ENCODE measurements around the gene CREG1.

The CREG1 gene

DNA sequence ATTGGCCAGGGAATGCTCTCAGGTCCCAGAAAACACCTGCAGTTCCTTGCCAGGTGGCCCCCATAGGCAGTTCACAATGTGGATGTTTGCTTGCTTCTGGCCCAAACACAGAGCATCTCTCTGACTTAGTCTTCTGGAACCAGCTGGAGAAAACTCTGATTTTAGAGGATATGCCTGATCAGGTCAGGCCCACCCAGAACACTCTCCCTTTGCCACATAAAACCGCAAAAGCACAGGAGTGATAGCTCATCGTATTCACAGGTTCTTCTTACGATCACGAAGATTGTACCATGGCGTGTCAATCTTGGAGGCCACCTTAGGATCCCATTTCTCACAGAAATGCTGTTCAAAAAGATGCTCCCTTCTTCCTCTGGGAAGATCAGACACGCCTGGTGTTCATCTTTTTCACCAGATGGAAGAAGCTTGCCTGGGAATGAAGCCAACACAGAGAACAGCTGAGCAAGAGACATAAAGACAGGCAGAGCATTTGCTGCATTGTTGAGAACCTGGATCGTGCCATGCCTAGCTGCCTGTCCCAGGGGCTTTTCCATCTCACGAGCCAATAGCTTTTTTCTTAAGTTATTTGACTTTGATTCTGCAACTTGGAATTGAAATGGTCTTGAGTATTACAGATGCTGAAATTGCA is 23.6 kb downstream of the CREG1 start:
- no peak for DNase-seq

DNA sequence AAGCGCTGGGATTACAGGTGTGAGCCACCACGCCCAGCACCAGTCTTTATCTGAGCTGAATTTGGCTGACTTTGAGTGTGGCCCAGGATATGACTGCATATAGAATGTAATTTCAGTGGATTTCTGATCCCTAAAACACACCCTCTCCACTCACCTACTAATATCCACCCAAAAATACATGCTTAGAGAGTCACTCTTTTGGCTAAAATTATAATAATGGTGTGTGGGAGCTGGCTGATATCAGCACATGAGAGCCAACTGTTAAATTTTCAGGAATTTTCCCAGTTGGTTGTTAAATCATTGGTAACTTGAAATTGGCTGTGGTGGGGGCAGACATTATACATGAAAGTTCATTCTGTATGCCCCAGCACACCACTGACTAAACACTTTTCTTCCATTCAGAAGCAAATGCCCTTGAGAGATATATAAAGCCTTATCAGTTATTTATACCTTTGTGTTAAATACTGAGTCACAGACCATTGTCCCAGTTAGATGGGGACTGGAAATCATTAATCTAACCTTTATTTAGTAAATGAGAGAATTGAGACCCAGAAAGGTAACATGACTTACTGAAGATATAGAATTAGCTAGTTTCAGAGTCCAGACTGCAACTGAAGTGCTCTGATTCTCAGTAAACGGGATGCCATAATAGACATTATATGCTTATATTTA is 25.4 kb downstream of the CREG1 start:
- DNase-seq: no peak

DNA sequence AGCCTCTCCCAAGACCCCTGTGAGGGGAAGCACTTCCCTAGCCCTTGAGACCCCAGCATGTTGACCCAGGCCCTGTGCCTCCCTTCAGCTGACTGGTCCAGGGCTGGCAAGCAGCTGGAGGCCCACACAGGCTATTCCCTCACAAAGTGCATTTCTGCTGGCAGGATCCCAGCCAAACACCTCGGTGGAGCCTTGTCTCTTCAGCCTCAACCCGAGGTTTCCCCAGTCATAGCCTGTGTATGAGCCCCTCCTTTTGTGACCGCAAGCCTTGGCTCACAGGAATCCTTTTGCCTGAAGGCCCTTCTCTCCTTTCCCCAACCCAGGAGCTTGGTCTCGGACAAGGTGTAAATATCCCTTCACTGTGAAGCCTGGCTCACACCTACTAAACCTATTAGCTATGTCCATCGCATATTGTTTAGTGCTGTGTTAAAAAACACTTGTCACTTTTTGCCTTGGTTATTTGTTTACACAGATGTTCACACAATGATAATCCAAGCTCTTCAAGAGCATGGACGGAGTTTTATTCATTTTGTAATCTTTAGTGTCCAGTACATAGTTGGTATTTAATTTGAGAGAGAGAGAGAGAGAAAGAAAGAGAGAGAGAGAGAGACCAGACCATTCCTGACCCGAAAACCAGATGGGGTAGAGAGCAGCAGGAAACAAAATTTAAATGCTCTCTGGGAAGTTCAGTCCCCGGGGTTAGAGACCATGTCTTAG is 26.7 kb downstream of the CREG1 start:
- DNase-seq: no peak

DNA sequence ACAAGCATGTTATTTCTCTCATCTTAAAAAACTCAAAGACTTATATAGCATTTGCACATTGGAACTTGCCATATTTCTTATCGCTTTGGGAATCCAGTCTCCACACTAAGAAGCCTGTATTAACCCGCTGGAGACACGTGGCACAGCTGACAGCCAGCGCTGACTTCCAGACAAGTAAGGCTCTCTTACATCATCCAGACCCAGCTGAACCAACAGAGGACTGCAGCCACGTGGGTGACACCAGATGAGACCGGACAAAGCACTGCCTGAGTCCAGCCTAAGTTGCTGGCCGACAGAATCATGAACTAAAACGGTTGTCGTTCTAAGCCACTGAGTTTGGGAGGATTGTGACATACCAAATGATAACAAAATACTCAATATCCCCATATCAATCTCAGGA is 28.9 kb downstream of the CREG1 start:
- DNase-seq: no peak

DNA sequence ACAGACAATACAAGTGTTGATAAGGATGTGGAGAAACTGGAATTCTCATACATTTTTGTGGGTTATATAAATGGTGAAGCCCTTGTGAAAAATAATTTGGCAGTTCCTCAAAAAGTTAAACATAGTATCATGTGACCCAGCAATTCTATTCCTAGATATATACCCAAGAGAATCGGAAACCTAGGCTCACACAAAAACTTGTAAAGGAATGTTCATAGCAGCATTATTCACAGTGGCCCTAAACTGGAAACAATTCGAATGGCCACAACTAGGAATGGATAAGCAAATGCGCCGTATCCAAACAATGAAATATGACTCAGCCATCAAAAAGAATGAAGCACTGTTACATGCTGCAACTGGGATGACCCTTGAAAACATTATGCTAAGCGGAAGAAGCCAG is 31.3 kb downstream of the CREG1 start:
- no peak for DNase-seq

DNA sequence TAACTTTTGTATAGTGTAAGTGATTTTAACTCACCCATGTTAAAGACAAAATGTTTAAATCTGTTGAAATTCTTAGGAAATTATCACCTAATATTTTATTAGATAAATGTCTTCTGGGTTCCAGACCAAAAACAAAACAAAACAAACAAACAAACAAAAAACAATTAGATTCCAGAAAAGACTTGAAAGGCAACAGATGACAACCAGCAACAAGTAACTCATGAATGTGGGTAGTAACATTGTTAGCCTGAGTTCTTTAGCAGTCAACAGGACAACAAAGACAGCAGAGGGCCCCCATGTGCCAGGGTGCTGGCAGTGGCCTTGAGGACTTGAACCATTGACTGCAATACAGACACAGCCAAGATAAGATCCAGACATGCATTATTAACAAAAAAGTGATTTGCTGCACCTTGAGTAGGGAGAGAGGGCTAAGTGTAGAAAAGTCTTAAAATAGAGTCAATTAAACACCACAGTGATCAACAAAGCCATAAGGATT is 32.8 kb downstream of the CREG1 start:
- no peak for DNase-seq

DNA sequence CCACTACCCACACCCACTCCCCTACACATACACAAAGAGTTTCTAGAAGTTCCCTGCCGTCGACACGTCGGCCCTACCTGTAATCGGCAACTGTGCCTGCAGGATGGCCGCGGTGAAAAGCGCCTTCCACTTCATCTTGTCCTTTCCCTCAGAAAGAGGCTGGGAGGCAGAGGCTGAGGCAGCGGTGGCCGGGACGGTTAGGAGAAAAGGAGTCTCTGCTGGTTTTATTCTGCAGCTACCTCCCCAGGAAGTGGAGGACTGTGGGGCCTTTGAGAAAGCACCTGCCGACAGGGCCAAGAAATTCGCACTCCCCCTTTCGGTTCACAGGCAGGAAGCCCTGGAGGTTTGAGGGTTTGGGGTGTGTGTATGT is 35.2 kb downstream of the CREG1 start, which contains the start of gene CD247:
Gene CD247, minus strand, starts transcription at position 199 of the 370 bp plus-strand sequence. Its CDS starts 64 bp downstream, at position 135.
- DNase-seq: no peak

DNA sequence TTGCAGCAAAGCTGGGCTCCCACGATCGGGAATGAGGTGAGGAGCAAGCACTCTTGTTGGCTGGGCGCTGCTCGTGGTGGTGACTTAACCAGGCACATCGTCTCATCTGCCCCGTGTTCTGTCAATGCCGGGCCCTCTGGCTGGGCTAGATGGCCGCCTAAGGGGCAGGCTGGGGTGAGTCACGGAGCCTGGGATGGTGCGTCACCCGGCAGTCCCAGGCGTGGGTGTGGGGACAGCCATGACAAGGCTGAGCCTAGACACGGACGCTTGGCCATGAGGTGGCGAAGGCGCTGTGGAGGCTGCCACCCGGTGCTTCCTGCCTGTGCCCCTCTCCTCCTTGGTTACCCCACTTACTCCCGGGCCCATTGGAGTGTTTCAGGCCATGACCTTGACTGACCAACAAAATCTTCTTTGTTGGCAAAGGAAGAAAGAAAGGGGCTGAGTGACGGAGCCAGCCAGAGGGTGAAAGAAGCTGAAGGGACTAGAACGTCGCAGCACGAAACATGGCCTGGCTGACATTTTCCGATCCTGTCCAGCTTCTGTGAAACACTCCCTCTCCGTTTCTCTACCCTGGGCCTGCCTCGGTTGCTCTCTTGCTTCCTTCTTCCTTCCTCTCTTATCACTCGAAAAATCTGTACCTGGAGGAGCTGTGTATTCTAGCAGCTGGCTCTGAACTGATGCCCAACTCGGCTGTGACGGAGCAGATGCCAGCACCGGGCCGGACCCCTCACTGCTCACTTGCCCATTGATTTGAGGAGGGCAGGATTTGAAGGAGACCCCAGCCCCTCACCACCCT is 35.8 kb downstream of the CREG1 start:
- DNase-seq: no peak

DNA sequence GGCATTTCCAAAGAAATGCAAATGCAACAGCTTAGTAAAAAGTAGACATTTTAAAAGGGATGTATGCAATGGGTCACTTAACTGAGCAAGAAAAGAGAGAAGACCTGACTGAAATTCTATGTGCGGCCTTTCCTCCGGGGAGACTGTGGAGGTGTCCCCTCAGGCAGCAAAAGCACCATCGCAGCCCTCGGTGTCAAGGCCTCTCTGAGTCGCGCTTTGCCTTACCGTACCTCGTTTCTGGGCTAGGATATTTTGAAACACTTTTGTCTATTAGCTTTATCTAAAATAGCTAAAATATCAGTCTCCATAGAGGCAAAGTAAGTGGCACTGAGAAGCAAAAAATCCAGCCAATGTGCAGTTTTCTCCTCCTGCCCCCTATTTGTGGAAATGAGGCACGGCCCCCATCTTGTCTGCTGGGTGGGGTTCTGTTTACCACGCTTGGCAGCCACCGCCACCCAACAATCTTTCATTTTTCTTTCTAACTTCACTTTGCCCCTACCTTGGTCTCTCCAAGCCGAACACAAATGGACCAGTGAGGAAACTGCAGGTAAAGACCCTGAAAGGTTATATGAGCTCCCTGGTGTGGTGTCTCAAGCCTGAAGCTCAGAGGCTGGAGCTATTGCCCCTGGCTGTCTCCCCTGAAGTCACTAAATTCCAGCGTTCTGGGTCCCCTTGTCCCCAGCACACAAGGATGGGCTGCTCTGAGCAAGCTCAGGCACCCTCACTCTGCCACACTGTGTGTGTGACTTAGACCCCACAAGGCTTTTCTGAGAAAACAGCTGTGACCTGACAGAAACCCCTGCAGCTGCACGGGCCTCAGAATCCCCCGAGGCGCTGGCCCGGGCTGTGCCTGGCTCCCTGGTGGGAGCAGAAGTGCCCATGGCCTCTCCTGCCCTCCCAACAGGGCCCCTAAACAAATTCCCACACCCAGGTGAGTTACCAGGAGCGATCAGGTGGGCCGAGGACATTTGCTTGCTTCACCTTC is 36.9 kb downstream of the CREG1 start:
- no peak for DNase-seq

DNA sequence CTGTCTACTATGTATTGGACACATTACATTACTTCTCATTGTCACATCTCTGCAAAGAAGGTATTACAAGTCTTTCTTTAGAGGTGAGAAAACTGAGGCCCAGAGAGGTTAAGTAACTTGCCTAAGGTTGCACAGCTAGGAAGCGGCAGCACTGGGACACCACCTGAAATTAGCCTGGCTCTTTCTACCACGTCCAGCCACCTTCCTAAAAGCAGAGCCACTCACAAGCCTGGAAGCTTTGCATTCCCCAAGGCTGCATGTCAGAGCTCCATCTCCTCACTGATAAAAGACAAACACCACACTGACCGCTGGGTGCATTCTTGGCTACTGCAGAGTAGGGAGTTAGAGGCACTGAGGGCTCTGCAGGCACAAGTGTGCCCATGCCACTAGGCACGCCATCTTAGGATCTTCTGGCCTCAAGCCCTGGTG is 37.7 kb downstream of the CREG1 start:
- DNase-seq: no peak

DNA sequence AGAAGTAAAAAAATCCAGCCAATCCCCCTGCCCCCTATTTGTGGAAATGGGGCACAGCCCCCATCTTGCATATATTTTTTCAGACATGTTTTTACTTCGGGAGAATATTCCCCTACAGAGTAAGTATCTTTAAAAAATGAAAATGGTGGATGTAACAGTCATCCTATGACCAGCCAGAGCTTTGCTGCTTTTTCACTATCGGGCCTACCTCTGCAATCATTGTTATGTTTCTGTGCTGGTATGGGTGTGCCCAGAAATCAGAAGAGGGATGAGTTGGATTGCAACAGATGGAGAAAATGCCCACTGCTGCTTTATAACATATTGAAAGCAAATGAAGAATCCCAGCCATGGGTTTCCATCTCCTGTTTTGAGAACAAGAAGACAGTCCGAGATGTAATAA is 38.1 kb downstream of the CREG1 start:
- DNase-seq: no peak

DNA sequence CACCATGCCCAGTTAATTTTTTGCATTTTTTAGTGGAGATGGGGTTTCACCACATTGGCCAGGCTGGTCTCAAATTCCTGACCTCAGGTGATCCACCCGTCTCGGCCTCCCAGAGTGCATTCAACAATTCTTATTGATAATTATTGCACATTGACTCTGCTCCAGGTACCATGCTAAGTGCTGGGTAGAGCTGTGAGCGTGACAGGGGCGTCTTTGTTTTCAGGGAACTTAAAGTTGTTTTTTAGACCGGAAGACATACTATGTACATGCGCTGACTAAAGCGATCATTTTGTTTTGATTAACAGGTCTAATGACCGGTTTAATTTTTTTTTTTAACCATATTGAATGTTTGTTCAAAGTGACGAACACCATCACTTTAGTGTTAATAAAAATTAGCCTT is 39.3 kb downstream of the CREG1 start:
- no peak for DNase-seq

DNA sequence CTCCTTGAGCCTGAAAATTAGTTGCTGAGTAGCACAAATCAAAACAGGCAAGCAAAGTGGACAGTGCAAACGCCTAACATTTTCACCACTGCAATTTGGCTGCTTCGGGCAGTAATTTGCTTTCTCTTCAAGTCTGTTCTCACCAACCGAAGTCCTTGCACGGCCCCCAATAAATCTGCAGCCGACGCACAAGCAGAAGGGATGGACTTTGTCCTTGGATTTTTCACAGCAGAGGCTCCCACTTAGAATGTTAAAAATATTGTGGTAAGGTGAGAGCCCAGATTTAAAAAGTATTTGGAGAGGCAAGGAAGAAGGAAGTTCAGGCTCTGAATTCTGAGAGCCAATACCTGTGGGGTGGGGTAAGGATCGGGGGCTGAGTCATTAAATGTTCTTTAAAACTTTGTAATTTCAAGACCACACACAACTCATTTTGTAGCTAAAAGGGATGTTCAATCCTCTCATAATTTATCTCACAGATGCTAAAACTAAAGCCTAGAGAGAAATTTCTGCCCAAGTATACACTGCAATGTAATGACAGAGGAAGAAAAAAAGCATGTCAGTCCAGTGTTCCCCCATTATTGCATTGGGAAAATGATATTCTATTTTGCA is 41.4 kb downstream of the CREG1 start:
- no peak for DNase-seq

DNA sequence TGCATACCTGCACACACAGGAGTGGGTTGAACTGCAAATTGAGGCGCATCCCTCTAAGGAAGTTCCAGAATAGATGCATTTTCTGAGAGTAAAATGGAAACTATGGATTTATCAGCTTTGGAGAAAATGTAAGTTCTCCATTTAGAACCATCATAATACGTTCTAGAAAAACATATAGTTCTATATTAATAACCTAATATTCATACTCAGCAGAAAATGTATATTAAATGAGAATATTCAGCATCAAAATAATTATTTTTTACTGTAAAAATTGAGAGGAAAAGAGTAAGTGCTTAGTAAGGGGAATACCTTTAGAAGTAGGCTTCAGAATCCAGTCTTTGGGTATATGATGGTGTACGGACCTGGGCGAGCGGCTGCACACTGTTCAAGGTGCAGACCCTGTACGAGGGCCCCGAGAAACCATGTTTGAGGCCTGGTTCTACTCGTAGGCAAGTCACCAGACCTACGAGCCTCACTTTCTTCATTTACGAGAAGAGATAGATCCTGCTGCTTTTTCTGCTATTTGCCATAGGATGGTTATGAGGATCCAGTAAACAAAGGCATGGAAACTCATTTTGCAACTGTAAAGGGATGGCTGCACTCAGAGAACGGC is 42.1 kb downstream of the CREG1 start:
- DNase-seq: no peak

DNA sequence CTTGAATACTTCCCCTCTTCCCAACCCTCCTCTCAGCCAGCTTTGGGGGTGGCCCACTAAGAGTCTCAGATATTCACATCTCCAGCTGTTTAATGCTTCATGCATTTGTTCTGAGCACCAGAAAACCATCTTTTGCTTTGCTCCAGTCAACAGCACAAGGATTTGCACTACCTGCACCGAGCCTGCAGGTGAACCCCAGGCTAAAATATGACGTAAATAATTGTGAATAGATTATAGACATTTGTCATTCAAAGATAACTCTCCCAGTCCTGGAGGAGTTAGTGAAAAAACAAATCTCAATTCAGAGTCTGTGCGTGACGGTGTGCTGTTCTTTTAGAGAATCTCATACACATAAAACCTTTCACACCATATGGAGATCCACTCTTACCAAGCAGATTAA is 42.7 kb downstream of the CREG1 start:
- DNase-seq: no peak

DNA sequence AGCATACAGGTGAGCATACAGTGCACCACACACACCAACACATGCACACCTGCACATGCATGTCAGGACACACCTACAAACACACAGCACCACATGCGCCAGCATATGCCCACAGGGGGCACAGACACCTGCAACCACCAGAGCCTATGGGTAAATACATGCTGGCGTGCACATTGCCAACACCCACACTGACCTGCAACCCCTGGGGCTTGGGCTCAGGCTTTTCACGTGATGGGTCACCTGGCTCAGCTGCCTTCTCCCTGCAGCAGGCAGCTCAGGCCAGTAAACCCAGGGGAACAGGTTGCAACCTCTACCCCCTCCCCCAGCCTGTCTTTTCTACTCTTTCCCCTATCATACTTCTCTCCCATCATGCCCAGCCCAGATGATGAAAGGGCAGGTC is 43.3 kb downstream of the CREG1 start:
- no peak for DNase-seq

DNA sequence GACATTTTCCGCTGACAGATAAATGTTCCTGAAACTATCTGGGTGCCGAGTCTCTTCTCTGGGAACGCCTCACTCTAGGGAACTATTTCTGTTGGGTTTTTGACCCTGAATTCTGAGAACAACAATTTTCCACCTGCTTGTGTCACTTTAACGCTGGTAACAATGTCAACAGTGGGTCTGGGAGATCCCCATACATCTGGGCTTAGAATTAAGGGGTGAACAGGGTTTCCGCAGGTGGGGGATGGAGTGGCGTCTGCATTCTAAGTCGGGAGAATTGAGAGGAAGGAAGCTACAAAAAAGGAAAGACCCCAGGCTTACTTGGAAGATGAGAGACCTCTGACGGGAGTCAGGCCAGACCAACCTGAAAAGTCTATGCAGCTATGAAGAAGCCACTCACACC is 44.0 kb downstream of the CREG1 start:
- DNase-seq: no peak

DNA sequence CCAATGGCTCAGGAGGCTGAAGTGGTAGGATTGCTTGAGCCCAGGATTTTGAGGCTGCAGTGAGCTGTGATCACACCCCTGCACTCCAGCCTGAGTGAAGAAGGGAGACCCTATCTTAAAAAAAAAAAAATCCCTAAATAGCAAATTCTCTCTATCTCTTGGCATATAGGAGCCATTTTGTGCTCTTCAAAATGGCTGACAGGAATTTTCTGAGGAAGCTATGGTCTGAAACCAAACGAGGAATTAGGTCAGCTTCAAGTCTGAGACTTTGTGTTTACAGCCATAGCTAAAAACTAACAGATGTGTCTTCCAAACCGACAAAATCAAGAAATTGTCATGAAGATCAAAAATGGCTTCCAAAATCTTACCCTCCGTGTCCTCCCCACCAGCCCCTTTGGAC is 45.8 kb downstream of the CREG1 start:
- DNase-seq: no peak

DNA sequence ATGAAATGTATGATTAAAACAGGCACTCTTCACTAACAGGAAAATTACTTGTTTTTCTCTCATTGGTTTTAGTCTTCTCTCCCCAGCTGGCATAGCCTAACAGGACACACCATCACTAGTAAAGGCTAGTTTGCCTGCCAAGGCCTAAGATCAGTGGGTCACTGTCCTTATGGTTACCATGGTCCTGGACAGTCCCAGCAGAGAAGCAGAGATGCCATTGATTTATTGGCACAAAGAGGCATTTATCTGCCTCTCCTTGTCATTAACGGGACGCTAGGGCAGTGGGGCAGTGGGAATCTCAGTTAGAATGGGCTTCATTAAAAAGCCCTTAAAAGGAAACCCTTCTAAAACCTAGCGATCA is 49.1 kb downstream of the CREG1 start:
- no peak for DNase-seq

DNA sequence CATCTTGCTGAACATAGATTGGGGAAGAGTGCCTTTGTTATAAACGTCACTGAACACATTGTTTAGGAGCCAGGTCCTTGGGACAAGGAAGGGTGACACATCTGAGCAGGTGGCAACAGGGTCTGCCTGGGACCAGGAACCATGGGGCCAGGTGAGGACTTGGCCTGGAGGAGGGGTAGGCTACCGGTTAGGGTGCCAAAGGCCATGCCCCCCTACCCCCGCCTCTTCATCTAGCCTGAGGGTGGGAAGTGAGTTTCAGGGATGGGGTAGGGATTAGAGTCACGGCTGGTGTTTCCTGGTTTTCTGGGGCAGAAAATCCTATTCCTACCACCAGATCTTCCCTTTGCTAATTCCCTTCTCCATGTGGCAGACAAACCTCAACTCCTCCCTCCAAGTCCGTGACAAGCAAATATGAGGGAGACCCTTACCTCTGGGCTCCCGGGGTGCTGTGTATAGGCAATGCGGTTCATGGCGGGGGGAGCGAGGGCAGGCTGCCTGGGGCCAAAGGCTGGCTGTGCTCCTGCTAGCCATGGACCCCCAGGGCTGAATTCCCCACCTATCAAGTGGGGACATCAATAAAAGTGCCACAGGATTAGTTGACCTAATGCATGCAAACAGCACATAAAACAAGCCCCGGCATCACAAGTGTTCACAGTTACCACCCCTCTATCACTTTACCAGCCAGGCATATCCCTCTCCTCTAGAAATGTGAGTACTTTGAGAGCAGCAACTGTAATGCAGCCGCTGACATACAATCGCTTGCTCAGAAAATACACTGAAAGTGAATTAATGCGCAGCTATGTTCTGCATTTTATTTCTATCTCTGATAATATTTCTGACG is 49.7 kb downstream of the CREG1 start:
- DNase-seq: no peak

Data from DMS153 (cell line).